GM15510 (cell line): ENCODE measurements around the gene LAMA3.

Experiments used
- POLR2A ChIP-seq: IDR thresholded peaks from 3 replicates; pipeline ENCODE4 v1.6.1; 2011; ENCODE audit warnings: borderline replicate concordance; ENCODE audit not compliant: insufficient read length; ENCODE audit errors: extremely low read depth

LAMA3 gene

DNA sequence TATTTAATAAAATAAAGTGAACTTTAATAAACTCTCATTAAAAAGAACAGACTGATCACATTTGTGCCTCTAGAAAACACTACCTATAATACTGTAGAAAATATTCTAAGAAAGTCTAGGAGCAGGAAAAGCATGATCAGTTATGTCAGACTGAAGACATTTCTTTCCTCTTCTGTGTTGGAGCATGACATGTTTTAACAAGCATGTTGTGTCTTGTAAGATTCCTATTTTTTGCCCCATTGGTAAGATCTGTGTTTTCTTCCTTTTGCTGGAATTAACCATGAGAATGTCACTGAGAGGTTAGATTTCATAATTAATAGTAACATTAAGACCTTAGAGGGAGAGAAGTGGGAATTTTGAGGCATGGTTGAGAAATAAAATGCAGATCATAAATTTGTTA lies 27.7 kb downstream of the LAMA3 start:
- TF ChIP-seq POLR2A = no peak

GRCh38 chr18:23718243-23718720 lies 29.0 kb downstream of the LAMA3 start:
- no peak for TF ChIP-seq POLR2A

DNA sequence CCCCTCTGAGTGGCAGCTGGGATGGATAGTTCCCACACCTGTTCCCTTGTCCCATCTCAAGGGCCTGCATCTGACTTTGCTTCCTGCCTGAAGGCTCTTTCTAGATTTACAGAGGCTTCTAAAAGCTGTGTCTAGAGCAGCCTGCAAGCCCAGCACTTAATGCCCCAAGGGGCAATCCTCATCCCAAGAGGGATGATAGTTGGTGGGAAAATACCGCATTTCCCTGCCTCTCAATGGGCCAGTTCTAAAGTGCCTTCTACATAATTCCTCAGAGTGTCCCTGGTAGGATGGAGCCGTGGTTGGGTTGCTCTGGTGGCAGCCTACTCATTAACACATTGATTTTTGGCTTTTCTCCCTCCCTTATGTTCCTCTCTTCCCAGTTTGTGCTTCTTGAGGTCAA lies 29.5 kb downstream of the LAMA3 start:
- TF ChIP-seq POLR2A = no peak

GRCh38 chr18:23719634-23720201 lies 30.5 kb downstream of the LAMA3 start:
- no peak for TF ChIP-seq POLR2A

DNA sequence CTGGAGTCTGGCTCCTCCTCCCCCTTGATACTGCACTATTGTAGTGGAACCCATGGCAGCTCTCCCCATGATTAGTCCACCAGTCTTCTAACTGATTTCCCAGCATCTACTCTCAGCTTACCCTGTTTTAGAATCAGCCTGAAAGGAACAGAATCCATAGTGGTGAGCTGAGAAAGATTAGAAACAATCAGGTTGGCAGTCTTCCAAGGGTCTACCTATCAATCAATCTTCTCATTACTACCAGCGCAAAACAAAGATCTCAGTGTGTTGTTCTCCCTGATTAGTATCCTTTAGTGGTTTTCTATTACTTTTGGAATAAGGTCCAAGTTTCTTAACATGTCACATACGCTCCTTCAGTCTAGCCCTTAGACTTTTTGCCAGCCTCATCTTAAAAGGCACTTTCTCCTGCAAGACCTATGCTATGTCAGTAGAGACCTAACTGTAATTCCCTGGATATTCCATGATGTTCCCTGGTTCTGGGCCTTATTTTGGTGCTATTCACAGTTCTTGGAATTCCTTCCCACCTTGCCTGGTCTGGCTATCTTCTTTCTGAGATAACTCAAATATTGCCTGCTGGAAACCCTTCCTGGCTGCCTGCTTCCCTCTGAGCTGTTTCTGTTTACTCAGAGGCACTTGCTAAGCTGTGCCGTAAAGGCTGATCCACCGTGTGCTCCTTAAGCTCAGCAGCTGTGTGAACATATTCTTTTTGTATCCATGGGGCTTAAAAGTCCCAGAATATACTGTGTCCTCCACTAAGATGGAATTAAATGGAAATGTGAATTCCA lies 32.6 kb downstream of the LAMA3 start:
- no peak for TF ChIP-seq POLR2A

GRCh38 chr18:23722646-23723045 lies 33.4 kb downstream of the LAMA3 start:
- no peak for TF ChIP-seq POLR2A

DNA sequence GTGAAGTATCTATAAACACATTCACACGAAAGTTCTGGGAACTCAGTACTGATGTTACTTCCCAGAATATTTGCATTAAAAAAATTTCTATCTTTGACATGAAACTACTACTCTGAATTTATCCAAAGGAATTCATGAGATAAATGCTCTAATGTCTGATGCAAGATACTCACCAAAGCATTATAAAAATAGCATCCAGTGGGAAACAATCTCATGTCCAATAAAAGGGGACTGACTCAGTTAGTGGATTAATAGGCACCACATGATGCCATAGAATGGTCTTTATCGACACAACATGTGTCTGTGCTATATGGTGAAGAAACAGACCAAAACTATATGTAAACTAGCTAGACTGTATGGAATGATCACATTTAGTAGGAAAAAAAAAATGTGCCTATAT lies 33.9 kb downstream of the LAMA3 start:
- no peak for TF ChIP-seq POLR2A

DNA sequence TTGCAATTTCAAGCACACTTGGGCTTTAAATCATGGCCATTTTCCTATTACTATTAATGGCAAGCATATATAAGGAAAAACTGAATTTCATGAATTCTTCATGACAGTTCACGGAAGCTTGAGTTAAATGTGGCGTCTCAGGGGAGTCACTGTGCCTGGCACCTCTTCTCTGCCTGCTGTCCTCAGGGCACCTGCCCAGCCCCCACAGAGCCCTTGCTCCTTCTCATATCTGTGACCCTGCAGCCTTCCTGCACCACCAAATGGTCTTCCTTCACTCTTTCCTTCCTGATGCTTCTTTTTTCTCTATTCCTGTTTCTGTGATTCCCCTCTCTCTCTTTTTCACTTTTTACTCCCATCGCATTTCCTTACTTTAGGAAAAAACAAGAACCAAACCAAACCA lies 35.4 kb downstream of the LAMA3 start:
- TF ChIP-seq POLR2A = no peak

- no peak for TF ChIP-seq POLR2A
Observed at GRCh38 chr18:23725351-23725750, 36.1 kb downstream of the LAMA3 start.

DNA sequence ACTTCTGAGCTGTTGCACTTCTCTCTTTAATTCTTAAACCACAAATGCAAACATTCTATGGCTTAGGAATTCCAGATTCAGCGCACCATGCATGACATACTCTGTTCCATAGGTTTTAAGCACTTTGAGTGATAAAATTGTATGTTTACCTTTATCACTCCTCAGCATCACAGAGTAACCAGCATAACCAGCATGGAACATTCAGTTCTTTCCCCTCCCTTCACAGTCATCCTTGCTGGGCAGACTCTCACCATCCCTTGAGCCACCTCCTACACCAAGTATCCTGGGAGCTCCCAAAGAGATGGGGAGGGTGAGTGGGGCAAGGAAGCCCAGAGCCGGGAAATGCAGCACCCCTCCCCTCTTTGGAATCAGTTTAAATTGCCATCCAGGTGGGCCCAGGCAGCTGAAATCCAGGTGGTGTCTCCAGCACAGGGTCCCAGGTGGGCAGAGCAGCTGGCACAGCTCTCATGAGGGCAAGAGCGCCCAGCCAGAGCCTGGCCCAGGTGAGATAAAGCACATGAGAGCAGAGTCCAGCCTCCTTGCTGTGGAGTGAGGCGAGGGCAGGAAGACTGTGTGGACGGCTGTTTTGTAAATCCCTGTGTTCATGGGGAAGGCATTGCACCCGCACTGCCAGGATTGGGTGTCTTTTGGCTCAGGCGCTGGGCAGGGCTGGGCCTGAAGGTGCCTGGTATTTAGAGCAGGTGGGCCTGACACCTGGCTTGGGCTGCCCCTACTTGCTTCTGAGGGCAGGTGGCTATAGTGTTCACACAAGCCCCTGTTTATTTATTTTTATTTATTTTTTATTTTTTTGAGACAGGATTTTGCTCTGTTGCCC lies 36.8 kb downstream of the LAMA3 start:
- no peak for TF ChIP-seq POLR2A

DNA sequence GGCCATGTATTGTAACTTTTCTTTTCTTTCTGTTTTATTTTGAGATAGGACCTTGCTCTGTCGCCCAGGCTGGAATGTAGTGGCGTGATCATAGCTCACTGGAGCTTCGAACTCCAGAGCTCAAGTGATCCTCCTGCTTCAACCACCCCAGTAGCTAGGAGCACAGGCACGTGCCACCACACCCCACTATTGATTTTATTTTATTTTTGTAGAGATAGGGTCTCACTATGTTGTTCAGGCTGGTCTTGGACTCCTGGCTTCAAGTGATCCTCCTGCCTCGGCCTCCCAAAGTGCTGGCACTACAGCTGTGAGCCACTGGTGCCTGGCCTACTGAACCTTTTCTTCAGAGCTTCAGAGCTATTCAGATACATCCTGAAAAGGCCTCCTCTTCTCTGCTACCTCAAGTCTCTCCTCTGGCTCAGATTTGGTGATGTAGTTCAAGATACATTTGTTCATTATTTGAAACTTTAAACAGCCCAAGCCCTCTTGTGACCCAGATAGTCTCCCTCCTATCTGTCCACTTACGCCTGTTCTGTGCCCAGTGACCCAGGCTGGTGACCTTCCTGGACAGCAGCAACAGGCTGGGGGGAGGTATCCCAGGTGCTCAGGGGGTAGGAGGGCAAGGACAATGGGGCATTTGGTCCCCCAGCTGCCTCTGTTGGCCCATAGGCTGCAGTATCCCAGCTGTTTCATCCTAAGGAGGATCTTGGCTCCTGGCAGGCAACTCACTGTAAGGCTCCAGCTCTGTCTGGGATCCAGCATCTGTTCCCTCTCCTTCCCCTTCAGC lies 38.6 kb downstream of the LAMA3 start:
- TF ChIP-seq POLR2A = no peak

GRCh38 chr18:23730857-23731256 lies 41.6 kb downstream of the LAMA3 start:
- TF ChIP-seq POLR2A = no peak

- no peak for TF ChIP-seq POLR2A
Observed at GRCh38 chr18:23731861-23732260, 42.6 kb downstream of the LAMA3 start.

- no peak for TF ChIP-seq POLR2A
Observed at GRCh38 chr18:23732439-23732838, 43.2 kb downstream of the LAMA3 start.

GRCh38 chr18:23733895-23734294 lies 44.6 kb downstream of the LAMA3 start:
- no peak for TF ChIP-seq POLR2A

DNA sequence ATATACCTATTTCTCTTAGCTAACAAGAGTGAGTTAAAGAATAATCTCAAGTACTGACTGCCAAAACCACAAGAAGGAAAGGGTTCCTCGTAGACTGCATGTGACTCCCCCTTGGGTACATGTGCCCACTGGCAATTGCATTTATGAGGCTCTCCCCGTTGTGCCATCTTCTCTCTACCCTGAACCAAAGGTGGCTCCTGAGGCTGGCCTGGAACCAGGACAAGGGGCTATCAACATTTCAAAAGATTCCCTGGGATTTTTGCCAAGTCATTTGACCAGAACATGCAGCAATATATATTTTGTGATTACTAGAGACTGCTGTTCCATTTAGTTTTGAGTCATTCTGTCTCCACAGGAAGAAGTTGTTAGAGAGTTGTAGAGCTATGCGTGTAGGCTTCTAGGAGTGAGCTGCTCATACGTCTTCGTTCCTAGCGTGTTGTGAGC lies 45.8 kb downstream of the LAMA3 start:
- no peak for TF ChIP-seq POLR2A

GRCh38 chr18:23737578-23737977 lies 48.3 kb downstream of the LAMA3 start:
- TF ChIP-seq POLR2A = no peak
